ENCODE measurements around the gene LTO1.

Gene LTO1

DNA sequence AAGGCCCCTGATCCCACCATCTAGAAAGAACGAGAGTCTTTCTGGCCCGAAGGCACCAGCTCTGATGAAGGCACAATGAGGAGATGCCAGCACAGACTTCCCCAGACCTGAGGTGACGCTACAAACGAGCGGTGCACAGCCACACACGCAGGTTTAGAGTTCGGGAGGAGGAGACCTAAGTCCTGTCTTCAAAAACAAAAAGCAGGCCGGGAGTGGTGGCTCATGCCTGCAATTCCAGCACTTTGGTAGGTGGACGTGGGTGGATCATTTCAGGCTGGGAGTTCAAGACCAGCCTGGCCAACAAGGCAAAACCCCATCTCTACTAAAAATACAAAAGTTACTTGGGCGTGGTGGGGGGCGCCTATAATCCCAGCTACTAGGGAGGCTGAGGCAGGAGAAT lies 9.5 kb downstream of the LTO1 start:
- H4K20me1 ChIP-seq (ENCODE audit: insufficient read depth, low read length, poor library complexity, severe bottlenecking) = no peaks in the 10 kb centered on the region
- no peaks in the 10 kb centered on the region for H3K9me2 ChIP-seq (replicated peaks; ENCODE audit: low read depth, low read length)
- TF ChIP-seq, protein P1, sequence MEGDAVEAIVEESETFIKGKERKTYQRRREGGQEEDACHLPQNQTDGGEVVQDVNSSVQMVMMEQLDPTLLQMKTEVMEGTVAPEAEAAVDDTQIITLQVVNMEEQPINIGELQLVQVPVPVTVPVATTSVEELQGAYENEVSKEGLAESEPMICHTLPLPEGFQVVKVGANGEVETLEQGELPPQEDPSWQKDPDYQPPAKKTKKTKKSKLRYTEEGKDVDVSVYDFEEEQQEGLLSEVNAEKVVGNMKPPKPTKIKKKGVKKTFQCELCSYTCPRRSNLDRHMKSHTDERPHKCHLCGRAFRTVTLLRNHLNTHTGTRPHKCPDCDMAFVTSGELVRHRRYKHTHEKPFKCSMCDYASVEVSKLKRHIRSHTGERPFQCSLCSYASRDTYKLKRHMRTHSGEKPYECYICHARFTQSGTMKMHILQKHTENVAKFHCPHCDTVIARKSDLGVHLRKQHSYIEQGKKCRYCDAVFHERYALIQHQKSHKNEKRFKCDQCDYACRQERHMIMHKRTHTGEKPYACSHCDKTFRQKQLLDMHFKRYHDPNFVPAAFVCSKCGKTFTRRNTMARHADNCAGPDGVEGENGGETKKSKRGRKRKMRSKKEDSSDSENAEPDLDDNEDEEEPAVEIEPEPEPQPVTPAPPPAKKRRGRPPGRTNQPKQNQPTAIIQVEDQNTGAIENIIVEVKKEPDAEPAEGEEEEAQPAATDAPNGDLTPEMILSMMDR (conservative IDR thresholded peaks at IDR 0.05; ENCODE audit: low read length) = no peak
- no peak for TF ChIP-seq EZH2phosphoT487 (IDR thresholded peaks at IDR 0.05; ENCODE audit: borderline replicate concordance)
- H3K27me3 ChIP-seq (ENCODE audit: insufficient read depth, low read length, poor library complexity, severe bottlenecking) = no peaks in the 10 kb centered on the region
- H3K9ac ChIP-seq (ENCODE audit: low read depth, low read length, poor library complexity, severe bottlenecking) = no peak overlapping the region
- no peaks in the 10 kb centered on the region for H3F3A ChIP-seq (ENCODE audit: low read depth)
- no peaks in the 10 kb centered on the region for H3K4me1 ChIP-seq (ENCODE audit: insufficient read depth, low read length, poor library complexity, severe bottlenecking)
- H3K4me2 ChIP-seq (ENCODE audit: low read depth, low read length, poor library complexity, severe bottlenecking) = no peak overlapping the region
- no peaks in the 10 kb centered on the region for H3K79me2 ChIP-seq (ENCODE audit: insufficient read depth, low read length)
- no peak overlapping the region for H3K4me3 ChIP-seq (ENCODE audit: low read length, poor library complexity, severe bottlenecking)
- no peaks in the 10 kb centered on the region for H3K9me3 ChIP-seq (ENCODE audit: insufficient read depth, low read depth, low read length)
- no peak overlapping the region for H2AFZ ChIP-seq (ENCODE audit: low read length)
- no peaks in the 10 kb centered on the region; the same call in 1 of the 2 replicates for H3K36me3 ChIP-seq (ENCODE audit: insufficient read depth, low read length)

DNA sequence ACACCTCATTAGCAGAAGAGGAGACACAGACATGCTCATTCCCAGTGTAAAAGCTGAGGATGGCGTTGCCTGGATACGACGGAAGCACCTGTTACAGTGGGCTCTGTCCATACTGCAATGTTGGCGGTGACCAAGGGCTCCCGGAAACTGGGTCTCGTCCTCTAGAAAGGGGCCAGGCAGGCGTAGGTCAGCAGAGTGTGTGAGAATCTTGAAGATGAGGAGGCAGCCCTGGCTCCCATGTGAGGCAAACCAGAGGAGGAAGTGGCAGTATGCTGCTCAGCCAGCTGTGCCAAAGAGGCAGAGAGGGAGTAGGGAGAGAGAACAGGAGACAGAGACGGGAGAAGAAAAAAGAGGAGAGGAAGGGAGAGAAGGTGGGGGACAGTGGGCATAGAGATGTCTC lies 10.3 kb downstream of the LTO1 start:
- Histone ChIP-seq H3K4me2 (ENCODE audit: low read depth, low read length, poor library complexity, severe bottlenecking) (no peak overlapping the region), H3K9me3 (ENCODE audit: insufficient read depth, low read depth, low read length) (no peaks in the 10 kb centered on the region), H3K9me2 (replicated peaks; ENCODE audit: low read depth, low read length) (no peaks in the 10 kb centered on the region), H3F3A (ENCODE audit: low read depth) (no peaks in the 10 kb centered on the region), H3K36me3 (ENCODE audit: insufficient read depth, low read length) (no peaks in the 10 kb centered on the region; the same call in 1 of the 2 replicates), H3K4me1 (ENCODE audit: insufficient read depth, low read length, poor library complexity, severe bottlenecking) (no peaks in the 10 kb centered on the region), H3K9ac (ENCODE audit: low read depth, low read length, poor library complexity, severe bottlenecking) (no peak overlapping the region), H3K27me3 (ENCODE audit: insufficient read depth, low read length, poor library complexity, severe bottlenecking) (no peaks in the 10 kb centered on the region), H3K4me3 (ENCODE audit: low read length, poor library complexity, severe bottlenecking) (no peak overlapping the region), H3K79me2 (ENCODE audit: insufficient read depth, low read length) (no peaks in the 10 kb centered on the region), H4K20me1 (ENCODE audit: insufficient read depth, low read length, poor library complexity, severe bottlenecking) (no peaks in the 10 kb centered on the region), H2AFZ (ENCODE audit: low read length) (no peak overlapping the region)
- TF ChIP-seq, protein P1 (conservative IDR thresholded peaks at IDR 0.05; ENCODE audit: low read length) = no peak
- TF ChIP-seq EZH2phosphoT487 (IDR thresholded peaks at IDR 0.05; ENCODE audit: borderline replicate concordance) = no peak

DNA sequence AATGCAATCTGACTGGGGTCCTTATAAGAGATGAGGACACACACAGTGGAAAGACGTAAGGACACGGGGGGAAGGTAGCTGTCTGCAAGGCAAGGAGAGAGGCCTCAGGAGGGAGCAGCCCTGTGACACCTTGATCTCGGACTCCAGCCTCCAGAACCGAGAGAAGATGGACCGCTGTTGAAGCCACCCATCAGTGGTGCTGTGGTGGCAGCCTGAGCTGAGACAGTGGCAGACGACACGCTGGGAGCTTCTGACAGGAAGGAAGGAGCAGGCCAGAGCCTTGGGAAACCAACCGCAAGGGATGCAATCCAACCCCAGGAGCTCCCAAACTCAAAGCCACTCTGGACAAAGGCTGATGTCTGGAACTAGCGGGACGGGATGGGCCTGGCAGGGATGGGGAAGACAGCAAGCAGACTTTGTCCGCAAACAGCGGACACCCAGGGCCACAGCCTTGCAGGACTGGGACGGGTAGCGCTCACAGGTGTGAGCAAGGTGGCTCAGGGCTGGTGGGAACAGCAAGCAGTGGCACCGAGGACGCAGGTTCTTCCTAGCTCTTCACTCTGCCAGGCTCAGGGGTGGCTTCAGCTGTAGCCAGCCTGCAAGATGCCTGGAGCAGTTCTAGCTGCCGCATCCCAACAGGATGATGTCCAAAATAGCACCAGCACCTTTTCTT lies 10.9 kb downstream of the LTO1 start:
- Histone ChIP-seq H3K79me2 (ENCODE audit: insufficient read depth, low read length) (no peaks in the 10 kb centered on the region), H4K20me1 (ENCODE audit: insufficient read depth, low read length, poor library complexity, severe bottlenecking) (no peaks in the 10 kb centered on the region), H3K9ac (ENCODE audit: low read depth, low read length, poor library complexity, severe bottlenecking) (no peak overlapping the region), H3K4me3 (ENCODE audit: low read length, poor library complexity, severe bottlenecking) (no peak overlapping the region), H3K4me1 (ENCODE audit: insufficient read depth, low read length, poor library complexity, severe bottlenecking) (no peaks in the 10 kb centered on the region), H3K27me3 (ENCODE audit: insufficient read depth, low read length, poor library complexity, severe bottlenecking) (no peaks in the 10 kb centered on the region), H3K36me3 (ENCODE audit: insufficient read depth, low read length) (no peaks in the 10 kb centered on the region; the same call in 1 of the 2 replicates), H3K4me2 (ENCODE audit: low read depth, low read length, poor library complexity, severe bottlenecking) (no peak overlapping the region), H3F3A (ENCODE audit: low read depth) (no peaks in the 10 kb centered on the region), H2AFZ (ENCODE audit: low read length) (no peak overlapping the region), H3K9me3 (ENCODE audit: insufficient read depth, low read depth, low read length) (no peaks in the 10 kb centered on the region), H3K9me2 (replicated peaks; ENCODE audit: low read depth, low read length) (no peaks in the 10 kb centered on the region)
- no peak for TF ChIP-seq EZH2phosphoT487 (IDR thresholded peaks at IDR 0.05; ENCODE audit: borderline replicate concordance)
- TF ChIP-seq, protein P1 (conservative IDR thresholded peaks at IDR 0.05; ENCODE audit: low read length) = no peak
